SH-SY5Y (cell line): ENCODE results near the gene BHLHE40.

Experiments used
- GATA2 ChIP-seq: IDR thresholded peaks from 2 replicates; pipeline ENCODE4 v1.6.1; 2011; ENCODE audit warnings: mild to moderate bottlenecking, low read depth, low read length
- GATA3 ChIP-seq: IDR thresholded peaks from 2 replicates; pipeline ENCODE4 v1.6.1; 2011; ENCODE audit warnings: low read depth, mild to moderate bottlenecking, low read length, moderate library complexity

GRCh38 chr3:4950351-4950784, 28.9 kb upstream of the BHLHE40 start:
- TF ChIP-seq GATA3 (no peak), GATA2 (no peak)
